ENCODE measurements around the gene FMN1. TPM values are rescaled to one million over a fixed set of nuclear protein-coding genes. Genes with fewer than 3 reads are reported as not detected.

The FMN1 gene
- total RNA-seq, 2 donors from 2014 or later: 26.9 to 27.5 TPM

DNA sequence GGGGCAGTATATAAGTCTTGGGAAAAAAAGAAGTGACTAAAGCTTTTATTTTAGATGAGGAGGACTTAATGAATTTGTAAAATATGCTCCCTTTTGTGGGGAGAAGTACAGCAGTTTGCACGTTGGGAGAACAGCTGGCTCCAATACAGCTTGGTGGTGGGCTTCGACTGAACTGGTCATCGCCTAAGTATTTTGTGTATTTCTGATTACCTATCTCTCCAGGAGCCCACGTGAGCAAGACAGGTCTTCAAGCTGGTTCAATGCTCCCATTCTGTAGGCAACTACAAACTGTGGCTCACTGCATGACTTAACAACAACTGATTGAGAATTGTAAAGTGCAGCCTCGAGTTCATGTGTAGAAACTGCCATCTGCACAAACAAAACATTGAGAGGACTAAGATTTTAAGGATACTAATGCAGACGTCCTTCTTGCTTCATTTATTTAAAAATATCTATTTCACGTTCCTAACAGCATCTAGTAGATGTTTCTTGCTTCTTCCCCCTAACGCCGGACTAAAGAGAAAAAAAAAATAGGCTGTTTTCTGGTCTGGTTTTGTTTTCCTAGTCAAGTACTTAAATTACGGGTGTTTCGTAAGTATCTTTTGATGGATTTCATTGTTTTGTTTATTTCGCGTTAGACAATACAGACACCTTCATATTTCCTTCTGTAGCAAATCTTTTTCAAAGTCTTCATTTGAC lies 478.1 kb downstream of the FMN1 start:
- H3K4me1 ChIP-seq (ENCODE audit: control insufficient read depth in 1 of 2, low read depth in 2 of 2): peaks cover 15 to 25% of the 10 kb centered on the region in 2 donors
- H3K4me3 ChIP-seq: peak overlapping the region; percentile 58
- ATAC-seq (ENCODE audit: insufficient number of reproducible peaks, low FRiP score, low read depth): no peak
- H3K9me3 ChIP-seq: no peaks in the 10 kb centered on the region
- TF ChIP-seq, protein P1, sequence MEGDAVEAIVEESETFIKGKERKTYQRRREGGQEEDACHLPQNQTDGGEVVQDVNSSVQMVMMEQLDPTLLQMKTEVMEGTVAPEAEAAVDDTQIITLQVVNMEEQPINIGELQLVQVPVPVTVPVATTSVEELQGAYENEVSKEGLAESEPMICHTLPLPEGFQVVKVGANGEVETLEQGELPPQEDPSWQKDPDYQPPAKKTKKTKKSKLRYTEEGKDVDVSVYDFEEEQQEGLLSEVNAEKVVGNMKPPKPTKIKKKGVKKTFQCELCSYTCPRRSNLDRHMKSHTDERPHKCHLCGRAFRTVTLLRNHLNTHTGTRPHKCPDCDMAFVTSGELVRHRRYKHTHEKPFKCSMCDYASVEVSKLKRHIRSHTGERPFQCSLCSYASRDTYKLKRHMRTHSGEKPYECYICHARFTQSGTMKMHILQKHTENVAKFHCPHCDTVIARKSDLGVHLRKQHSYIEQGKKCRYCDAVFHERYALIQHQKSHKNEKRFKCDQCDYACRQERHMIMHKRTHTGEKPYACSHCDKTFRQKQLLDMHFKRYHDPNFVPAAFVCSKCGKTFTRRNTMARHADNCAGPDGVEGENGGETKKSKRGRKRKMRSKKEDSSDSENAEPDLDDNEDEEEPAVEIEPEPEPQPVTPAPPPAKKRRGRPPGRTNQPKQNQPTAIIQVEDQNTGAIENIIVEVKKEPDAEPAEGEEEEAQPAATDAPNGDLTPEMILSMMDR (IDR thresholded peaks at IDR 0.05): no peak
- no peak for DNase-seq (ENCODE audit: low spot score)
- no peaks in the 10 kb centered on the region for H3K36me3 ChIP-seq
- H3K27ac ChIP-seq: no peak overlapping the region
- peaks cover 15% of the 10 kb centered on the region for H3K27me3 ChIP-seq (replicated peaks; ENCODE audit: insufficient read depth)

Other genes with a start within 250 kb of the FMN1 start
- 10 to 100 TPM in 1 of 2 donors, 1 to 10 TPM in 1; 9.9 to 40.1 TPM for gene RYR3, start 116.3 kb upstream of the FMN1 start, total RNA-seq